Airway epithelial cell (primary cell): ENCODE measurements around the gene KPNA4. TPM values are rescaled to one million over a fixed set of nuclear protein-coding genes. Genes with fewer than 3 reads are reported as not detected.

Experiments used
- total RNA-seq: library from RNA; depleted of rRNA; stranded (reverse); fragments of >200 nt; gene quantifications from 2 replicates; pipeline ENCODE4 v1.2.3, GENCODE V29; 2015

Gene KPNA4
- total RNA-seq: 20.8 and 24.5 TPM in 2 replicates

DNA sequence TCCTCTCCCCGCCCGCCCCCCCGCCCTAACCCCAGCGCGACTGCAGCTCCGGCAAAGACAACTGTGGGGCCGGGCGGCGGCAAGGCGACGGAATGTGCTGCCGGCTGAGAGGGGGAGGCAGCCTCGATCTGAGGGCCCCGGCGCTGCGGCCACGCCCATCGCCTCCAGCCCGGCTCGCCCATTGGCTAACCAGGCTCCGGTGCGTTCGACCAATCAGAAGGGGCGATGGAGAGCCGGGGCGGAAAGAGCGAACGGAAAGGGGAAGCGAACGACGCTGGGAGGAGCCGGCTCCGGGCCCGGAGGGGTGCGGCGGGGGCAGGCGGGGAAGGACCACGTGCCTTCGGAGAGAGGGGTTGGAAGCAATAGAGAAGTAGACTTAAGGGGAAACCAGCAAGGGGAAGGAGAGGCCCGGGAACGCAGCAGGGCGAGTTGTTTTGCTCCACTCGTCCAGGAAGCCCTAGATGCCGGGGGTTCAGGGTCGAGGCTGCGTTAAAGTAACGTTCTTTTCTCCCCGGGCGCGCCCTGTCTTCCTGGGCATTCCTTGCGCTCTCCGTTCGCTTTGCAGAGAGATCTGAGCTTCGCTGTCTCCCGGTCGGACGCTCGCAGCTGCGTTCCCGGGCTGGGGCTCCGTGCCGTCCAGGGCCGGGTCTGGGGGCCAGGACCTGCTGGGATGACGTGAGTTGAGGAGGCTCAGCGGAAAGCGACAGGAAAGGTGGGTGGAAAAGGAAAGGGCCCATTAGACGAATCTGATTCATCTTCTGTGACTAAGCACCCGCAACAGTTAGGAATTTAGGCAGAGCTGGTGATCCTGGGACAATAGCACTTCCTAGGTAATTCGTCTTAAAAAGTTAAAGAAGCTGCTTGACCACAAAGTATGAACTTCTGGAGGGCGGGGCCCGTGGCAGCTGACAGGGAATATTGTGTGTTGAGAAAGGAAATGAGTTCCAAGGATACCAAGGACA lies at the start of gene KPNA4:
Gene KPNA4 (minus strand): TSS at position 130 of the 962 bp plus-strand sequence. CDS start 289 bp downstream, outside the sequence.

DNA sequence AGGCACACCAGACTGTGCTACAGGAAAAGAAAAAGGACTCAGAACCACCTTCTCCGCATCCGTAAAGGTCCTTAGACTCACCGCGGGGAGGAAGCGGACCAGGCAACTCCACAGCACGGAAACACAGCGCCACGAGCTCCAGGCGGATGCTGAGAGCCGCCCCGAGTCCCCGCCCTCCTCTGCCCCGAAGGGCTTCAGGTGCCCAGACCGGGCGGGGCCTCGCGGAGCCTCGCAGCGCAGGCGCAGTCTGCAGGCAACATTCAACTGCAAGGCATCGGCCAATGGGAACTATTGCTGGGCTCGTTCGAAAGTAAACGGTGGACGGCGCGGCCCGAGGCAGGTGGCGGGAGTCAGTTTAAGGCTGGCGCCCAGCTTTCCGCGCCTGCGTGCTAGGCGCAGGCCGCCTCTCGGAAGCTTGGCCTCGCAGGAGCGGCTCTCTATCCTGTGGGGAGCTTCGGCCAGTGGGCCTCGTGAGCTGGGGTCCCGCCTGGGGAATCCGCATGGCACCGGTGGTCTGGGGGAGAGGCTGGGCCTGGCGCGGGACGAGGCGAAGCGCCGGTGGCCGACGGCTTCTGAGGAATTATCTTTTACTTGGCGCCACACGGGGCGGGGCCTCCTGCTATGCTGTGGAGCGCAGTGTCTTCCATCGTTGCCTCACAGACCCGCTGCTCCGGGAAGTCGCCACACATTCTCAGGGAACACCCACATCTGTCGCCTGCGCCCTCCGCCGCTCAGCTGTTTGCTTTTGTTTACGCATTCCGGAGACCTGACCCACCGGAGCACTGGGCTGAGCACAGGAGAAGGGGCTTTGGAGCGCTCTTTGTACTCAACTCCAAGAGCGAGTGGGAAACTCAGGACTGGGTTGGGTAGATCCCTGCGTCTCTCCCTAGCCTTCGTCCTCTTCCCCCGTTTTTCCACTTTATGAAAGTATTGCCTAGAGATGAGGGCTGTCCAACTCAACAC lies 115.5 kb downstream of the KPNA4 start, which contains the start of gene TRIM59:
Gene TRIM59 (minus strand): TSS at position 151 of the 963 bp plus-strand sequence. CDS start 10,603 bp downstream, outside the sequence.

Other genes with a start within 250 kb of the KPNA4 start
- gene IFT80, start 166.3 kb downstream of the KPNA4 start, total RNA-seq: 16.3 and 26.4 TPM in 2 replicates
- gene SMC4, start 165.9 kb downstream of the KPNA4 start, total RNA-seq: 46.3 and 58.6 TPM in 2 replicates
- gene TRIM59, start 115.8 kb downstream of the KPNA4 start, total RNA-seq: 8.2 and 18.8 TPM in 2 replicates
- gene ARL14, start 111.6 kb upstream of the KPNA4 start, total RNA-seq: 0.42 and 1.1 TPM in 2 replicates
- 2.6 and 9.1 TPM in 2 replicates for gene PPM1L, start 190.7 kb upstream of the KPNA4 start, total RNA-seq